Amygdala (tissue), 56 donors: ENCODE measurements around the gene ZKSCAN5.
"Not testable (repeated sequence)": the region's sequence is repeated elsewhere in the genome, so short reads cannot be mapped to it uniquely, and the experiment has no call there.

Source experiments
- DNase-seq, 56 donors: peaks; one replicate each; lab custom pipeline; 2025; lab: John Stamatoyannopoulos, UW

The ZKSCAN5 gene

DNA sequence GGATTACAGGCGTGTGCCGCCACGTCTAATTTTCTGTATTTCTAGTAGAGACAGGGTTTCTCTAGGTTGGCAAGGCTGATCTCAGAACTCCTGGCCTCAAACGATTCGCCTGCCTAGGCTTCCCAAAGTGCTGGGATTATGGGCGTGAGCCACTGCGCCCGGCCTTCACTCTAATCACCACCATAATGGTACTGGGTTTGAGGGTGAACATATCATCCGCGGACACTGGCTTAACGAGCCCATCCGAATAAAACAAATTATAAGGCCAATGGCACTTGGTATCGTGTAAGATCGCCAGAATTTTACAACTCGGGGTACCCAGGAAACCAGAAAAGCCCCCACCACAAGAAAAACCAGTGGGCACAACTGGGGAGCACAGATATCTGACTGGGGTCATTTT is 46.9 kb downstream of the ZKSCAN5 start:
- DNase-seq, result no peak

DNA sequence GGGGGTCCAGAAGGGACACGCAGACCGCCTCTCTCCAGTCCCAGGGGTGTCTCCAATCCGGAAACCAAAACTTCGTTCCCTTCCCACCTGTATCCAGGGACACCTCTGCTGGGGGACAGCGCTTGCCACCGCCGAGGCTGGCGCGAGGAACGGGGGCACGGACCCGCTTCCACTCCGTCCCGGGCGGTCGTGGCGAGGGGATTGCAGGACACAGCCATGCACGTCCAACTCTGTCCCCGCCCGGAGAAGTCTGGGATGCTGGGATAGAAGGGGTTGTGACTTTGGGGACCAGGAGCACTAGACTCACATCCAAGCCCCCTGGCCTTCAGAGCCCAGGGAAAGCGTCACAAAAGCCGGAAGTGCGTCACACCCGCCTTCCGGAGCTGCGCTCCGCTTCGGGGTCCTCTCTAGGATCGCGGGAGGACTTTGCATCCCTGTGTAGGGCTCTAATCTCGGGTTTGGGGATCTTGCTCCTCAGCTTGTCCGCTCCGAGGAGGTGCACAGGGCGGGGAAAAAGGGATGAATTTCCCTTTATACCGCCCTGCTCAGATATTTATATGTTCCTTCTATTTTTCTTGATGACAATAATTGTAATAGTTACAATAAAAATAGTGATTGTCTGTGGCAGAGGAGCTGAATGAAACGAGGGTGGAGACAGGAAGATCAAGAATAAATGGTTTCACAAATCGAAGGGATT is 47.5 kb downstream of the ZKSCAN5 start, which contains the start of gene FAM200A:
Gene FAM200A (minus strand): TSS at position 348 of the 697 bp plus-strand sequence. CDS start 3,707 bp downstream, outside the sequence.
- peak; percentile 51 to 92 (median 80) for DNase-seq

DNA sequence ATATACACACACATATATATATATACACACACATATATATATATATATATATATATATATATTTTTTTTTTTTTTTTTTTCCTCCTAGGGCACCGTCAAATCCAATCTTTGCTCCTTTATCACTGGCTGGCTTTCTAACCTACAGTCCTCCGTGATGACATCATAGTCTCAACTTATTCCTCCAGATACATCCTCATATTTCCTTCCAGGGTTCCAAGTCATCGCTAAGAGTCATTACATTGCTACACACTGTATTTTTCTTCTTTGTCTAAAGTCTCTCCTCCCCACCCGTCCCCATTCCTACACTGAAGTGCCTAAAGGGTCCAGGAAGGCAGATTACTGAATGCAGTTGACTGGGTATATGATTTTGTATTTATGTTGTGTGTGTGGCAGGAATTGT is 48.6 kb downstream of the ZKSCAN5 start:
- DNase-seq, result no peak

DNA sequence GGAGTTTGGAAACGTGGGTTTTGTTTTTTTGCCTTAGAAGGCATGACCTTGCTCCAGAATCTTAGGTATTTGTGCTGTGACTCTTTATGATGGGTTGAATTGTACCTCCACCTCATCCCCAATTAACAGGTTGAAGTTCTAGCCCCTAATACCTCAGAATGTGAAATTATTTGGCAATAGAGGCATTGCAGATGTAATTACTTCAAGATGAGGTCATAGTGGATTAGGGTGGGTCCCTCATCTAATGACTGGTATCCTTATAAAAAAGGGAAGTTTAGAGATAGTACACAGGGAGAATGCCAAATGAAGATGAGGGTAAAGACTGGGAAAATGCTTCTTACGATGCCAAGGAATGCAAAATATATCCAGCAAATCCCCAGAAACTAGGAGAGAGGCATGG is 50.5 kb downstream of the ZKSCAN5 start:
- DNase-seq, result no peak

DNA sequence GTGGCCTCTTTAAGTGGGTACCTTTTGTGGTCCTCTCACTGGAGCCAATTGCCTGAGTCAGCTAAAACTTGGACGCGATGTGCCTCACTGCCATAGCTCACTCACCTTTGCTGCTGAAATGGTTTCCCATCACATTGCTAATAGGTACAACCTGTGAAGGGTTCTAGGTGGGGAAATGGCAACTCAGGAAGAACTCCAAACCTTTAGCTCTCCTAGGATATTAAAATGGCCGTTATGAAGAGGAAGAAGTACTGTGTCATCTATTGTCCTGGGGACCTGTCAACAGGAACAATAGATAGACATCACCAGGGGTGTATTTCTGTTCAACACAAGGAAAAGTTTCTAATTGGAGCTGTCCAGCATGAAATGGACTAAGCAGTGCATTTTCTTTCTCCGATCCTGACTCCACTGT is 52.7 kb downstream of the ZKSCAN5 start:
- DNase-seq, result no peak

DNA sequence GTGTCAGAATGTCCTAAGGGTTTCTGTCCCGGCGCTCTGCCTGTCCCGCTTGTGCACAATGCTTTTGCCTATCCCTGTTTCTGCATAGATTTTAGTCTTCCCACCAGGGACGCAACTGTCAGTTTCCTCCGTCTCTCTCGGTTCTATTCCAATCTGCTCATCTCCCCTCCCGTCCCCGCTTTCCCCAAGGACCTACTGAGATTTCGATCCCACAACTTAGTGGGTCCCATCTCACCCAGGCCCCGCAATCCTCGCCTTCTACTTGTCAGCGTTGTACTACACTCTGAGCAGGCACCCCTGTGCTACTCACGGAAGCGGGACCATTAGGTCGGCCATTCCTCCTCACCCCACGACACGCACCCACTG is 53.5 kb downstream of the ZKSCAN5 start:
- DNase-seq, result peak in 2 of 56 donors; percentile 51 to 72

DNA sequence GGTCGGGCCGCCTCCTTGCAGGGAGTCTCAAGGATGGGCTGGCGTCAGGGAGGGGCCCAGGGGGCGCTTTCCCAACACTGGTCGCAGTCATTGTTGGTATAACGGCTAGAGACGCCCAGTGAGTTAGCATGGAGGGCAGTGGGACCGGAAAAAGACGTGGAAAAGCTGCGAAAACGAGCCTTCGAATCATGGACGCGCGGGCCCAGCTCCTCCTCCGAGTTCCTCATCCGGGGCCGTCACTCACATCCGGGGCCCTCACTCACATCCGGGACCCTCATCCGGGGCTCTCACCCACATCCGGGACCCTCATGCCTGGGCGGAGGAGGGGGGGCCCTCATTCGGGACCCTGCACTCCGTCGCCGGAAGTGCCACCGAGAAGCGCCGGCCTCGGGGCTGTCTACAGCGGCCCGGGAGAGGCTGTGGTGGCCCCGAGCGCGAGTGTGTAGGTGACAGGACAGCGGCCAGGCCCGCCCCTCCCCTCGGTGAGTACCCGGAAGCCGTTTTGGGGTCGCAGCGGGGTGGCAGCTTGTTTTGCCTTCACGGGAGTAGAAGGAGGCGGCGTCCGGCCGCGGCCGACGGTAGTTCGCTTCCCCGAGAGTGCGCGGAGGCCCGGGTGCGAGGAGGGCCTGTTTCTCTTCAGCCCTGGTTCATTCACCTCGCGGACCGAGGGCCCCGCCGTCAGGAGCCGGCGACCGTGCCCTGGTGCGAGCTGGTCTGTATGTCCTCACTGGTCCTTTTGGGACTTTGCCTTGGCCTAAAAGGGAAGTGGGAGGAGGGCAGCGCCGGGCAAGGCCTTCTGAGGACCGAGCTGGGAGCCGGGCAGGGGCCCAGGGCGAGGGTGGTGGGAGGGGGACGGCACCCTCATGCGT is 54.1 kb downstream of the ZKSCAN5 start, which contains the start of gene ZNF655:
Gene ZNF655 (plus strand): TSS at position 337 of the 869 bp plus-strand sequence. CDS start 1,918 bp downstream, outside the sequence.
- peak; percentile 44 to 98 (median 84) for DNase-seq

DNA sequence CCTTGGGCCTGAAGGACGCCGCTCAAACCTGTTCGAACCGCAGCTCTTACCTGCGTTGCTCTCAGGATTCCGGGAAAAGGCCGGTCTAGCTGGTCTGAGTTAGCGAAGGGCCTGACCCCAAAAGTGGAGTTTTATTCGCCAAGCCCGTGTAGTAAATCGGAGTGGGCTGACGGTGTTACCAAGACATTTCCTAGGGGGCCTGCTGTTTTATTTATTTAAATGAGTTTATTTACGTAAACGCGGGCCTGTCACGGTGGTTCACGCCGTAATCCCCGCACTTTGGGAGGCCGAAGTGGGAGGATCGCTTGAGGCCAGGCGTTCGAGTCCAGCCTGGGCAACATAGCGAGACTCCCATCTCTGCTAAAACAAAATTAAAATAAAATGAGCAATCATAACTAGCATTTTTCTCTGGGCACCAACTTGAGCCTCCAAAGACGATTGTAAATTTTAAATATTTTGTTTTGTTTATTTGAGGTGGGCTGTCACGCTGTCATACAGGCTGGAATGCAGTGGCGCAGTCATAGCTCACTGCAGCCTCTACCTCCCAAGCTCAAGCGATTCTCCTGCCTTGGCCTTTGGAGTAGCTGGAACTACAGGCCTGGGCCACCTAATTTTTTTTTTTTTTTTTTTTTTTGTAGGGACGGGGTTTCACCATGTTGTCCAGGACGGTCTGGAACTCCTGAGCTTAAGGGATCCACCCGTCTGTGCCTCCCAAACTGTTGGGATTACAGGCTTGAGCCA is 54.9 kb downstream of the ZKSCAN5 start:
- DNase-seq, result no peak

DNA sequence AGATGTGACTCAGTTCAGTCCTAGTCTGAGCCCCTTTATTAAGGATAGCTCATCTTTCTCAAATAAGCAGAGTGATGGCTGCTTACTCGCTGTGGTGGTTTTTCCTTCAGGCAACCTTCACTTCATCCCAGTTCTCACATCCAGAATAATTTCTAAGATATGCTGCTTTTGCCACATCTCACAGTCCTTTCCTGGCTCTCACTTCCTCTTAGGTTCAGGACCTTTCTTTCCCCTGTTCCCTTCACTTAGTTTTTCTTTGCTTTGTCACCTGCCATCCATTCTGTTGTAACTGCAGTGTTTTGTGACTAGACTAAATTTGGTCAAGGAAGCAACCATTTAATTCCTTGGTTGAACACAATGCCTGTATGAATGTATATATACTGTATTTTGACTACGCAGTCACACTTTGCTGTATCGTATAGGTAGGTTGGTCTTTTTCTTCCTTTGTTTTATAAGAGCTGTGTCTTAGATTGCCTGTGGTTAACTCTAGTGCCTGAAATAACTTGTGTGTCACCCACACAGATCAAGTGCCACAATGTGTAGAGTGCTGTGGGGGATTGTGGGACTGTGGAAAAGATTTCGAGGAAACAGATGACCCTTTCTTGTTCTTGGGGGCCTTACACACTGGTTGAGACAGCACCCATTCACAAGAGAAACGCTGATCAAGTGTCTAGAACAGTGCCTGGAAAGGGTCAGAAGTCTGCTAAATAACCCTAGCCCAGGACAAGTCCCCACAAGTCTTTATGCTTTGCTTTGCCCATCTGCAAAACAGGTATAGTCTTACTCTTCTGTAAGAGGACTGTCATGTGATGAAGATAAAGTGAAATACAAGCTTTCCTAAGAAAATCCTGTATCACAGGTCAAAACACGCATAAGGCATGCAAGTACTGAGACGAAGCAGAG is 56.6 kb downstream of the ZKSCAN5 start:
- no peak for DNase-seq

DNA sequence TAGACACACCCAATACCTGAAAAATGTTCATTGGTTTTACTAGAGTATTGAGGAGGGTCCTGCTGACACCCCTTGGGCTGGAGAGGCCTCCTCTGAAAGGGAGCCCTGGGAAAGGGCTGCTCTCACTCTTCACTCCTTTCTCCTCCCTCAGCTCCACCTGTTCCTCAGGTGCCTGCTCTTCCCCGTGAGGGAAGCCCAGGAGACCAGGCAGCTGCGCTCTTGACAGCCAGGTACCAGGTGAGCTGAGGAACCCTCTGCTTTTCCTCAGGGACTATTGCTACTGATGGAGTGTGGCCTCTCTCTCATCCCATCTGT is 57.2 kb downstream of the ZKSCAN5 start:
- no peak for DNase-seq

DNA sequence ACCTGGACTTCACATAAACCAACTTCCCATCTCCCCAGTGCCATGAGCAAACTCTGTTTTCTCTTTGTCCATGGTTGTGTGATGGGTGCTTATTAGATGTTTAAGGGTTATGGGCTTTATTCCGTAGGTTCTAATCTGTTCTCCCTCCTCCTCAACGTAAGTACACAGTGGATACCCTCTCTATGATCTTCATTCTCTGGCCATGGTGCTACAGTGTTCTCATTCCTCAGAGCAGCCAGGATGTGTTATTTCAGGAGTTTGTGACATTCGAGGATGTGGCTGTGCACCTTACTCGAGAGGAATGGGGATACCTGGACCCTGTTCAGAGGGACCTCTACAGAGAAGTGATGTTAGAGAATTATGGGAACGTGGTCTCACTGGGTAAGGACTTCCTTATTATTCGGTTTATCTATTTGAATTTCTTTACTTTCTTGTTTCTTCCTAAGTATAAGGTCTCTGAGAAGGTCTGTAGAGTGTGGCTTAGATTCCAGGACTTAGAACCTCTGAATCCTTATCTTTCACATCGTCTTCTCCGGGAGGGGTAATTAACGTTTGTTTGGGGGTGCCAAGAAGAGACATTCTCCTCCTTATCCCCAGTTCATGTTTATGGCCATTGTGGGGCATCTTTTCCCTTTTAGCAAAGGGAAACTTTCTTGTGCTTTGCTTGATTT is 57.8 kb downstream of the ZKSCAN5 start:
- no peak for DNase-seq

DNA sequence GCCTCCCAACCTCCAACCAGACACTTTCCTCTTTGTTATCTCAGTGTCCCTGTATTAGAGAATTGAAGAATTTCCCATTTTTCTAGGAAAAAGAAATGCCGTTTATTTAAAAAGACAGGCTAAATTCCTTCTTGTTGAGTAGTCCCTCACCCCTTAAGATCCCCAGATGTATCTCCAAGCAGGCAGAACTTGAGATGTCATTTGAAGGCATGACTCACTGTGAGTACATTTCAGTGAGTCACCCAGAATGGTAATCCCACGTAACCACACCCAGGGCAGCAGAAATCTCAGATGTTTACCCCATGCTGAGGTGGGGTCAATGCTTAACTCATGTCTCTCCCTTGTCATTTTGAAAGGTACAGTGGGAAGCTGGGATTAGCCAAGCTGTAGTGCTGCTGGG is 58.4 kb downstream of the ZKSCAN5 start:
- peak in 2 of 56 donors; percentile 4 to 18 for DNase-seq

DNA sequence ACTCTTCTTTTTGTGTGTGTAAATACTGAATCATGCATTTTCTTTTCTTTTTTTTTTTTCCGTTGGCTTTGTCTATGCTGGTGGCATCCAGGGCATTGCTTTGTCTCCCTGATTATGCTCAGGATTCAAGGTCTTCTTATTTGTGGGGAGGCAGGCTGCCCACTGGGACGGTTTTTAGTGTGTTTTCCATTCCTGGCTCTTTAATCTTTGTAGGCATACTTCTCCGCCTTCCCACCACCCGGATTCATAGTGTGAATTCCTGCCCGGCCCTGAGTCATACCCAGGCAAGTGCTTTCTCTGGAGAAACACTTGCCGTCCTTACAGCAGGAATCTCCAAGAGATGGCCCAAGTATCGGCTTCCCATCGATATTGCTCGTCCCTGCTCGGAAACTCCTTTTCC is 59.2 kb downstream of the ZKSCAN5 start:
- DNase-seq, result peak in 1 of 56 donors; percentile 11

DNA sequence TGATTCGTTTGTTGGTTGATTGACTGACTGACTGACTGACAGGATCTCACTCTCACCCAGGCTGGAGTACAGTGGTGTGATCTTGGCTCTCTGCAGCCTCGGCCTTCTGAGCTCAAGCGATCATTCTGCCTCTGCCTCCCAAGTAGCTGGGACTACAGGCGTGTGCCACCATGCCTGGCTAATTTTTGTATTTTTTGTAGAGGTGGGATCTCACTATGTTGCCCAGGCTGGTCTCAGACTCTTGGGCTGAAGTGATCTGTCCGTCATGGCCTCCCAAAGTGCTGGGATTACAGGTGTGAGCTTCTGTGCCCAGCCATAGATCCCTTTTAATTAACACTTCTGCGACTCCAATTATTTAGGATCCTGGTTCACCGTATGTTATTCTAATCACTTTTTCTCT is 64.3 kb downstream of the ZKSCAN5 start:
- not testable (repeated sequence) for DNase-seq

DNA sequence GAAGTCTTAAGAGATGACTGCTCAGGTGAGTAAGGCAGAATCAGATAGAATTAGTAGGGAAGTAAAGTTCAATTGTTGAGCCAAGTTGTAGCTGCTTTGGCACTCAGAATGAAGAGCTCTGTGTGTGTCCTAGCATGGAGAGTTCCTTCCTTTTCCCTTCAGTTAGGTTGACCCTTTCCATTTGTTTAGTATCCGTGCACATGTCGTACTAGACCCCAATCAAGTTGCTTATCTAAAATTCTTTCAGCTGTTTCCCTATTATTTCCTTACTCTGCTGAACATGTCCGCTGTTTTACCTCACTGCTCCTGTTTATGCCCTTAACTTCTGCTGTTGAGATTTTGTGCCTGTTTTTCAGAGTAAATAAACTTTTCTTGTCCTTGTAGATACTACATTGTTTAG is 67.3 kb downstream of the ZKSCAN5 start:
- no peak for DNase-seq

DNA sequence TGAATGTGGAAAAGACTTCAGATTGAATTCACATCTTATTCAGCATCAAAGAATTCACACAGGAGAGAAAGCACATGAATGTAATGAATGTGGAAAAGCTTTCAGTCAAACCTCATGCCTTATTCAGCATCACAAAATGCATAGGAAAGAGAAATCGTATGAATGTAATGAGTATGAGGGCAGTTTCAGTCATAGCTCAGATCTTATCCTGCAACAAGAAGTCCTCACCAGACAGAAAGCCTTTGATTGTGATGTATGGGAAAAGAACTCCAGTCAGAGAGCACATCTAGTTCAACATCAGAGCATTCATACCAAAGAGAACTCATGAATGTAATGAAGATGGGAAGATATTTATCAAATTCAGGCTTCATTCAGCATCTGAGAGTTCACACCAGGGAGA is 68.8 kb downstream of the ZKSCAN5 start:
- DNase-seq, result no peak

DNA sequence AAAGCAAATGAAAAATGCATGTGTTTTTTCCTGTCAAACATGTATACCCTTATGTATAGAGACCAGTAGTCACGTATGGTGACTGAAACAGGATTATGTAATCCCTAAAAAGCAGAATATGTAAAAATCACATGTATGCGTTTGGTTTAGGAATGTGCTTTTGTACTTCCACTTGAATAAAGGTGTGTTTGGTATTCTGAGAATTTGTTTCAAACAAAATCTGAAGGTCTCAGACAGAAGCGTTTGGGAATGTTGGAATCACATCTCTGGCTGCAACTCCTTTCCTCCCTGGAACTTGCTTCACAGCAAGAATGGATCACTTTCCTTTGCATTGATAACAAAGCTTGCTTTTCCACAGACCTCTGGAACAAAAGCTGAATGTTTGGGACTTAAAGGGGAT is 71.8 kb downstream of the ZKSCAN5 start:
- DNase-seq, result no peak

DNA sequence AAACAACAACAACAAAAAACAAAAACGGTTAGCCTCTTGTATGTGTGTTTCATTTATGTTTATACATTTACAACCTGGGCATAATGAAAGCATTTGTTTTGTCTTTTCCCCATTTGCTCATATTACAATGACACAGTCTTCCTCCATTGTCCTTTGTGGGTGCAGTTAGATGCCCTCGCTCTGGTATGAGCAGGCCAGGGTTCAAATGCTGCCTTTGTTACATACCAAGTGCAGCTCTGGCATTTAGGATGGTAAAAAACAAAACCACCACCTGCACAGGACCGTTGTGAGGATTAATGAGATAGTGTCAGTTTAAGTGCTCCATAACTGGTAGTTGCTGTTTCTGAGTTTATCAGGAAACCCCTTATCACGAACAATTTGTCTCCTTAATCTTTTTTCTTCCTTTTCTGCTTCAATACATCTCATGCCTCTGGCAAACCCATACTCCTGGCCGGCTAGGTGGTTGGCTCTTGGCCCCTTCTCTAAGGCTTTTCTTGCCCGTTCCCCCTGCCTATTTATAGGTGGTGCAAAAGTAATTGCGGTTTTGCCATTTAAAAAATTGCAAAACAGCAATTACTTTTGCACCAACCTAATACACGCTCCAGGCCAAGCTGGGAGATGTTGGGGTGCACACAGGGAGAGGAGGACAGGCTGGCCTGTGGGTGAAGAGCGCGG is 75.0 kb downstream of the ZKSCAN5 start:
- DNase-seq, result peak in 3 of 56 donors; percentile 8 to 24 (median 9)
